Heart left ventricle (tissue), 13 donors: ENCODE results near the gene TM9SF4.

Experiments used
- POLR2A ChIP-seq, 2 donors: fragments of 450-650 bp; IDR thresholded peaks; one replicate each; pipeline ENCODE4 v1.6.1; 2017; ENCODE audit warnings: antibody characterized with exemption in 2 of 2, mild to moderate bottlenecking in 2 of 2, moderate library complexity in 2 of 2
- TF ChIP-seq, protein P1 (sequence below), 12 donors: fragments of 200-600 bp; sonication (generic) in 4 of 12; IDR thresholded peaks; one replicate each; pipeline versions ENCODE4 v1.5.0 to v1.8.0; 2018 to 2022; ENCODE audit warnings: antibody characterized with exemption in 12 of 12, mild to moderate bottlenecking in 5 of 12
- donor health status: ischemic (EF 13 %, LVEDD 7.1; RV severe dilation, severe dysfunction).
- donor health status: DM: no; HTN: yes; CAD: no.
- donor health status: DM: no; HTN: no; CAD: no.
- donor health status: ischemic (EF 25% LVEDD 6.9; RV normal size, moderate dysfunction).
- donor health status: ischemic (EF 25% LVEDD 5.7; RV mildly dilated, moderate dysfunction).
- donor health status: ischemic (EF 35%, LVEDD 5.7; RV mildly dilated, moderate dysfunction).
- donor health status: nonischemic (EF 11% LVEDD 7.7; RV severe dilation, severe dysfunction).
- donor health status: DM: yes; HTN: yes; CAD: no.
- donor health status: PGD.
- donor health status: ischemic (EF 29% LVEDD 5.4; RV normal size, mild dysfunction).
- donor health status: nonischemic (EF 23%, LVEDD 6.1; RV moderate dilation, normal function).

DNA sequence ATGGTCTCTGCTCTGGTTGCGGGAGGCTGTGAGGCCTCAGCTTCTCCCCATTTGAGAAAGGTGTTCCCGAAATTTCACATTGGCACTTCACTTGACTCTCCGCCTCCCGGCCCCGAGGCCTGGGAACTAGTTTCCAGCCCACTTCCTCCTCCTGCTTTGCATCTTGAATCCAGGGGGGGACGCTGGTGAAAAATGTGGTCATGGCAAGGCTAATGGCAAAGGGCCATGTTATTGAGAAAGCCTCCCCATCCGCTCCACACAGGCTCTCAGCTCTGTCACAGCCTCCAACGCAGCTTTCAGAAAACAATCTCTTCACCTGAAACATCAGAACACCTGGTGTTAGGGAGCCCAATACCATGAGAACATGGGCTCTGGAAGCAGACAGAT lies 92.5 kb downstream of the TM9SF4 start:
- TF ChIP-seq, protein P1, sequence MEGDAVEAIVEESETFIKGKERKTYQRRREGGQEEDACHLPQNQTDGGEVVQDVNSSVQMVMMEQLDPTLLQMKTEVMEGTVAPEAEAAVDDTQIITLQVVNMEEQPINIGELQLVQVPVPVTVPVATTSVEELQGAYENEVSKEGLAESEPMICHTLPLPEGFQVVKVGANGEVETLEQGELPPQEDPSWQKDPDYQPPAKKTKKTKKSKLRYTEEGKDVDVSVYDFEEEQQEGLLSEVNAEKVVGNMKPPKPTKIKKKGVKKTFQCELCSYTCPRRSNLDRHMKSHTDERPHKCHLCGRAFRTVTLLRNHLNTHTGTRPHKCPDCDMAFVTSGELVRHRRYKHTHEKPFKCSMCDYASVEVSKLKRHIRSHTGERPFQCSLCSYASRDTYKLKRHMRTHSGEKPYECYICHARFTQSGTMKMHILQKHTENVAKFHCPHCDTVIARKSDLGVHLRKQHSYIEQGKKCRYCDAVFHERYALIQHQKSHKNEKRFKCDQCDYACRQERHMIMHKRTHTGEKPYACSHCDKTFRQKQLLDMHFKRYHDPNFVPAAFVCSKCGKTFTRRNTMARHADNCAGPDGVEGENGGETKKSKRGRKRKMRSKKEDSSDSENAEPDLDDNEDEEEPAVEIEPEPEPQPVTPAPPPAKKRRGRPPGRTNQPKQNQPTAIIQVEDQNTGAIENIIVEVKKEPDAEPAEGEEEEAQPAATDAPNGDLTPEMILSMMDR (IDR thresholded peaks at IDR 0.05): no peak
- TF ChIP-seq POLR2A (IDR thresholded peaks at IDR 0.05): no peak
